GM12874 (cell line): ENCODE results near the gene GALNT18.

ENCODE experiments used
- CTCF ChIP-seq: IDR thresholded peaks from 2 replicates; pipeline ENCODE4 v1.5.1; 2011; ENCODE audit warnings: low read depth, mild to moderate bottlenecking, control low read depth, low read length, moderate library complexity; ENCODE audit not compliant: insufficient read depth

GALNT18 gene

GRCh38 chr11:11587122-11587521 is 34.7 kb downstream of the GALNT18 start:
- TF ChIP-seq CTCF = no peak

GRCh38 chr11:11586465-11586864 is 35.3 kb downstream of the GALNT18 start:
- TF ChIP-seq CTCF = no peak

- no peak for TF ChIP-seq CTCF
Measured at GRCh38 chr11:11584937-11585336, 36.9 kb downstream of the GALNT18 start.

GRCh38 chr11:11584530-11584810 is 37.3 kb downstream of the GALNT18 start:
- no peak for TF ChIP-seq CTCF

GRCh38 chr11:11583801-11584529 is 37.8 kb downstream of the GALNT18 start:
- no peak for TF ChIP-seq CTCF

GRCh38 chr11:11582011-11582701 is 39.6 kb downstream of the GALNT18 start:
- no peak for TF ChIP-seq CTCF

GRCh38 chr11:11581481-11581880 is 40.3 kb downstream of the GALNT18 start:
- TF ChIP-seq CTCF = no peak
